Upper lobe of left lung (tissue), 6 donors: Measurements from ENCODE around the gene ZNRF1. TPM values are rescaled to one million over a fixed set of nuclear protein-coding genes. Genes with fewer than 3 reads are reported as not detected.

Source experiments
- ATAC-seq, 2 donors: fragments of 200-7000 bp; cut with Tn5 transposase; one replicate each; pipeline ENCODE4 v1.9.1; 2022; ENCODE audit warnings: mild to moderate bottlenecking in 2 of 2, moderate library complexity in 2 of 2; ENCODE audit not compliant: low FRiP score in 2 of 2
- DNase-seq, 2 donors: peaks; one replicate each; pipeline ENCODE4 v3.0.0-alpha.2; 2019 to 2020
- H3K27ac ChIP-seq, 4 donors: fragments of 200-600 bp; sonication (generic); one replicate each; pipeline ENCODE4 v1.5.1; 2016 to 2019
- H3K27me3 ChIP-seq, 4 donors: fragments of 200-600 bp; sonication (generic); one replicate each; pipeline ENCODE4 v1.5.1; 2017 to 2019
- H3K36me3 ChIP-seq, 4 donors: fragments of 200-600 bp; sonication (generic); one replicate each; pipeline ENCODE4 v1.5.1; 2016 to 2019
- H3K4me1 ChIP-seq, 4 donors: fragments of 200-600 bp; sonication (generic); one replicate each; pipeline ENCODE4 v1.5.1; 2018 to 2019
- H3K4me3 ChIP-seq, 4 donors: fragments of 200-600 bp; sonication (generic); one replicate each; pipeline ENCODE4 v1.5.1; 2017 to 2019; ENCODE audit warnings: mild to moderate bottlenecking in 2 of 4, moderate library complexity in 1 of 4
- H3K9me3 ChIP-seq, 4 donors: fragments of 200-600 bp; sonication (generic); one replicate each; pipeline ENCODE4 v1.5.1; 2018 to 2019
- EP300 ChIP-seq, 4 donors: sonication (generic); formaldehyde crosslinking; IDR thresholded peaks; one replicate each; pipeline ENCODE4 v1.5.1; 2017; ENCODE audit warnings: antibody characterized with exemption in 4 of 4, control low read depth in 2 of 4
- POLR2A ChIP-seq, 4 donors: fragments of 450-650 bp; IDR thresholded peaks; one replicate each; pipeline ENCODE4 v1.5.1; 2016 to 2017; ENCODE audit warnings: antibody characterized with exemption in 4 of 4, mild to moderate bottlenecking in 2 of 4
- POLR2AphosphoS5 ChIP-seq, 2 donors: sonication (generic); formaldehyde crosslinking; IDR thresholded peaks; one replicate each; pipeline ENCODE4 v1.5.1; 2017; ENCODE audit warnings: antibody characterized with exemption in 2 of 2
- WGBS, 2 donors: methylation state at CpG; one replicate each; pipeline ENCODE4 v1.1.5; 2017 to 2018; 5-methylcytosine and 5-hydroxymethylcytosine counted together
- total RNA-seq, 6 donors: library from RNA; depleted of rRNA in 4 of 6; stranded (reverse); fragments of >200 nt in 4 of 6; gene quantifications; one replicate each; pipeline versions ENCODE4 v1.1.0 to v1.2.1, GENCODE V29; 2016 to 2021
- TF ChIP-seq, protein P1 (sequence below), 6 experiments: fragments of 450-650 bp in 4 of 6; fragments of 200-600 bp in 2 of 6; sonication (generic) in 2 of 6; IDR thresholded peaks; one replicate each; pipeline ENCODE4 v1.5.1; 2016 to 2019; ENCODE audit warnings: antibody characterized with exemption in 6 of 6
- donor health status: DM: no; HTN: no; CAD: no; lungs with moderate emphysema.
- donor health status: DM: no; HTN: yes; CAD: no; lungs with severe emphysema.

ZNRF1 gene
- total RNA-seq, 6 donors from 2014 or later, result 18.5 to 40.0 (median 27.1) TPM

DNA sequence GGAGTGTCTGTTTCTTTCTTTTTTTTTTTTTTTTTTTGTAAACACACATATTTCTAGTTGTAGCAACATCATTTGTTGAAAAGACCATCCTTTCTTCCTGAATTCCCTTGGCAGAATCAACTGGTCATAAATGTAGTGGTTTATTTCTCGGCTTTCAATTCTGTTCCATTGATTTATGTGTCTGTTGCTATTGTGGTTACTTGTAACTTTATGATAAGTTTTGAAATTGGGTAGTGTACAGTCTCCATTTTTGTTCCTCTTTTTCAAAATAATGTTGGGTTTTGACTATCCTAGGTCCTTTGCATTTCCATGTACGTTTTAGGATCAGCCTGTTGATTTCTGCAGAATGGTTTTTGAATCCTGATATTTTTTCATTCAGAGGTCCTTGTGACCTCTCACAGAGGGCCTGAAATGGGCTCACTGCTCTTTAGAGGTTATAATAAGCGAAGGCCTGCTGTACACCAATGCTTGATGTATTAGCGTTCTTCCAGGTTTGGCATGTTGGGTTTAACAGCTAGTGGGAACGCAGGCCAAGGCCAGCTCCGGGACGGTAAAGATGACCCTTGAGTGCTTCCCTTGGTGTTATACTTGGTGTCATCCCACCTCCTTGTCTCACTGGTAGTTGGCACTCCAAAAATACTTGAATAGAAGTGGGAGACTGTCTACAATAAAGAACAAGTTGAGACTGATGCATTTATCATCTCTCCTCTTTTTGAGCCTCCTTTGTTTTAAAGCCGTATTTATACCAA lies 43.8 kb downstream of the ZNRF1 start:
- Histone ChIP-seq H3K9me3 (peaks cover 0 to 11% (median 8%) of the 10 kb centered on the region in 4 donors), H3K36me3 (no peaks in the 10 kb centered on the region), H3K27ac (peak overlapping the region in 2 of 4 donors; percentile 30 to 46), H3K27me3 (no peaks in the 10 kb centered on the region), H3K4me3 (no peak overlapping the region), H3K4me1 (peaks cover 29 to 47% (median 35%) of the 10 kb centered on the region in 4 donors)
- TF ChIP-seq EP300 (IDR thresholded peaks at IDR 0.05), result no peak
- no peak for DNase-seq
- 54 to 58% methylated on average over 8 of the region's 8 CpGs for whole genome bisulfite sequencing, 2 donors
- no peak for ATAC-seq

DNA sequence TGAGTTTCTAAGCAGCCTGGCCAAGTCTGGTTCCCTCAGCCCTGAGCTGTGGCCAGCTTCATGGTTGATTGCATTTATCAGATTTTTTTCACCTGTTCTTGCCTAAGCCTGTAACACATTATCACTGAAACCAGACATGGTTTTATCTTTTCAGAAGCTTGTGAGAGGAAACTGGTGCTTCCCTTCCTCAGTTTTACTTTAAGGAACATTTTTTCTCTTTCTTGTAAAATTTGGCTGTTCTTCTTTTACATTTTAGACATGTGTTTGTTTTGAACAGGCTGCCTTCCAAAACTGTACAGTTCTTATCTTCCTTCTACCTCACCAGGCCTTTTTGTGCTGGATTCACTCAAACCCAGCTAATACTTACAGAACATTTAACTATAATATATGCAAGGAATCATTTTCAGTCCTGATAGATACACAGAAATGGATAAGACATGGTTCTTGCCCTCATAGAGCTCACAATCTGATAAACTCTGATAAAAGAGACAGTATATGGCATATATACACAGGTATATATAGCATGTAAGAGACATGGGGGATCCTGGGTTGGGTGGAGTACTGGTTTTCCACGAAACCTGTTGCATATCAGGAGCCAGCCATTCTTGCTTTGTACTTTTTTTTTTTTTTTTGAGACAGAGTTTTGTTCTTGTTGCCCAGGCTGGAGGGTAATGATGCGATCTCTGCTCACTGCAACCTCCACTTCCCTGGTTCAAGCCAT lies 44.5 kb downstream of the ZNRF1 start:
- no peak for ATAC-seq
- H3K36me3 ChIP-seq, result no peaks in the 10 kb centered on the region
- peaks cover 29 to 47% (median 35%) of the 10 kb centered on the region in 4 donors for H3K4me1 ChIP-seq
- no peaks in the 10 kb centered on the region for H3K27me3 ChIP-seq
- 87 to 94% methylated on average over 2 of the region's 2 CpGs for WGBS, 2 donors
- H3K27ac ChIP-seq, result peak overlapping the region in 2 of 4 donors; percentile 30 to 46
- TF ChIP-seq, protein P1, sequence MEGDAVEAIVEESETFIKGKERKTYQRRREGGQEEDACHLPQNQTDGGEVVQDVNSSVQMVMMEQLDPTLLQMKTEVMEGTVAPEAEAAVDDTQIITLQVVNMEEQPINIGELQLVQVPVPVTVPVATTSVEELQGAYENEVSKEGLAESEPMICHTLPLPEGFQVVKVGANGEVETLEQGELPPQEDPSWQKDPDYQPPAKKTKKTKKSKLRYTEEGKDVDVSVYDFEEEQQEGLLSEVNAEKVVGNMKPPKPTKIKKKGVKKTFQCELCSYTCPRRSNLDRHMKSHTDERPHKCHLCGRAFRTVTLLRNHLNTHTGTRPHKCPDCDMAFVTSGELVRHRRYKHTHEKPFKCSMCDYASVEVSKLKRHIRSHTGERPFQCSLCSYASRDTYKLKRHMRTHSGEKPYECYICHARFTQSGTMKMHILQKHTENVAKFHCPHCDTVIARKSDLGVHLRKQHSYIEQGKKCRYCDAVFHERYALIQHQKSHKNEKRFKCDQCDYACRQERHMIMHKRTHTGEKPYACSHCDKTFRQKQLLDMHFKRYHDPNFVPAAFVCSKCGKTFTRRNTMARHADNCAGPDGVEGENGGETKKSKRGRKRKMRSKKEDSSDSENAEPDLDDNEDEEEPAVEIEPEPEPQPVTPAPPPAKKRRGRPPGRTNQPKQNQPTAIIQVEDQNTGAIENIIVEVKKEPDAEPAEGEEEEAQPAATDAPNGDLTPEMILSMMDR (IDR thresholded peaks at IDR 0.05), result no peak
- no peak for TF ChIP-seq EP300 (IDR thresholded peaks at IDR 0.05)
- TF ChIP-seq POLR2A (IDR thresholded peaks at IDR 0.05), result no peak
- TF ChIP-seq POLR2AphosphoS5 (IDR thresholded peaks at IDR 0.05), result no peak
- no peak overlapping the region for H3K4me3 ChIP-seq
- no peak for DNase-seq
- H3K9me3 ChIP-seq, result peaks cover 0 to 4% (median 2%) of the 10 kb centered on the region in 4 donors

DNA sequence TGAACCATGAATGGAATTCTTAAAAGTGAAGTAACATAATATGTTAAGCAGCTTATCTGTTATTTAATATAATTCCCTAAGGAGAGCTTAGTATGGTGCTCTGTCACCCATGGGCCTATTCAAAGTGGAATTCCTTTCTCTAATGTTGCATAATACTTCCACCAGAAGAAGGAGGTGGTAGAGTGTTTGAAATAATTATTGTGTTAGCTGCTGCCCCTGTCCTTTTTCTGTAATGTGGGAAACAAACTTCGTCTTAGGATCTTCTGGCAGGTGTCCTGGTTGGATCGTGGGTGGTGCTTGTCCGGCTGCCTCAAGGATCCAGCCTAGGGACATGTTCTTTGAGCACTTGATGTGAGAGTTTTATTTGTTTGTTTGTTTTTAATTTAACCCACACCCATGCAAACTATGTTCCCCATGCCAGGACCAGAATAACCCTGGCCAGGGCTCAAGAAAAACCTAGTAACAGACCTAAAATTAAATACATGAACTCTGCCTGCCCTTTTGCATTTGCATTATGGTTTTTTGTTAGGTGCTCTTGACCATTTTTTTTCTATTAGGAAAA lies 46.1 kb downstream of the ZNRF1 start:
- DNase-seq, result peak in 1 of 2 donors; percentile 63
- Histone ChIP-seq H3K9me3 (no peaks in the 10 kb centered on the region), H3K36me3 (no peaks in the 10 kb centered on the region), H3K4me3 (no peak overlapping the region), H3K4me1 (peaks cover 29 to 47% (median 35%) of the 10 kb centered on the region in 4 donors), H3K27ac (peak overlapping the region; percentile 51 to 69 (median 62)), H3K27me3 (no peaks in the 10 kb centered on the region)
- ATAC-seq, result peak; percentile 69 to 87
- peak in 1 of 4 donors; percentile 38 for TF ChIP-seq EP300 (IDR thresholded peaks at IDR 0.05)
- TF ChIP-seq POLR2AphosphoS5 (IDR thresholded peaks at IDR 0.05), result peak in 1 of 2 donors; percentile 32
- no peak for TF ChIP-seq POLR2A (IDR thresholded peaks at IDR 0.05)
- TF ChIP-seq, protein P1 (IDR thresholded peaks at IDR 0.05), result no peak
- WGBS, 2 donors, result 26 to 28% methylated on average over 3 of the region's 3 CpGs

DNA sequence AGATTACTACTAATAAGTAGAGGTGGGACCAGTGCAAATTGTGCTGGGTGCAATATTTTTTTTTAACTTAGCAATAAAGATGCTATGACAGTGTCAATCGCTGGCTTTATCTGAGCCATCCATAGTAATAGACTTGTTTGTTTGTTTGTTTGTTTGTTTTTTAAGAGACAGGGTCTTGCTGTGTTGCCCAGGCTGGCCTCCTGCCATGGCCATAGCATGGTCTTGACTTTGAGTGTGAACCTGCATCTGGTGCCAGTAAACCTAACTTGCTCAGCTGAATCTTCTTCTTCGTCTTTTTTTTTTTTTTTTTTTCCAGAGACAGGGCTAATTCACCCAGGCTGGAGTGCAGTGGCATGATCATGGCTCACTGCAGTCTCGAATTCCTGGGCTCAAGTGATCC lies 46.6 kb downstream of the ZNRF1 start:
- 69 to 70% methylated on average over 3 of the region's 3 CpGs for WGBS, 2 donors
- no peak for ATAC-seq
- Histone ChIP-seq H3K9me3 (no peaks in the 10 kb centered on the region), H3K27me3 (no peaks in the 10 kb centered on the region), H3K4me1 (peaks cover 29 to 47% (median 35%) of the 10 kb centered on the region in 4 donors), H3K27ac (peak overlapping the region; percentile 51 to 69 (median 62)), H3K36me3 (no peaks in the 10 kb centered on the region), H3K4me3 (no peak overlapping the region)
- TF ChIP-seq POLR2A (IDR thresholded peaks at IDR 0.05) (no peak), POLR2AphosphoS5 (IDR thresholded peaks at IDR 0.05) (no peak), EP300 (IDR thresholded peaks at IDR 0.05) (no peak)
- TF ChIP-seq, protein P1 (IDR thresholded peaks at IDR 0.05), result no peak
- no peak for DNase-seq

DNA sequence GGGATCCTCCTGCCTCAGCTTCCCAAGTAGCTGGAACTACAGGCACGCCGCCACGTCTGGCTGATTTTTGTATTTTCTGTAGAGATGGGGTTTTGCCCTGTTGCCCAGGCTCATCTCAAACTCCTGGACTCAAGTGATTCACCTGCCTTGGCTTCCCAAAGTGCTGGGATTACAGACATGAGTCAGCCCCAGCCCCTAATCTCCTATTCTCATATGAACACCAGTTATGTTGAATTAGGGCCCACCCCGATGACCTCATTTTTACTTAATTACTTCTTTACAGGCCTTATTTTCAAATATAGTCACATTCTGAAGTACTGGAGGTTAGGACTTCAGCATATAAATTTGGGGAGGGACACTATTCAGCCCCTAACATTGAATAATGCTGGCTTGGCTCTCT lies 49.2 kb downstream of the ZNRF1 start:
- H3K4me1 ChIP-seq, result peaks cover 24 to 42% (median 30%) of the 10 kb centered on the region in 4 donors
- WGBS, 2 donors, result 94 to 95% methylated on average over 4 of the region's 4 CpGs
- no peak overlapping the region for H3K27ac ChIP-seq
- DNase-seq, result no peak
- no peak for ATAC-seq
- H3K27me3 ChIP-seq, result no peaks in the 10 kb centered on the region
- H3K4me3 ChIP-seq, result no peak overlapping the region
- H3K36me3 ChIP-seq, result no peaks in the 10 kb centered on the region
- no peaks in the 10 kb centered on the region for H3K9me3 ChIP-seq
- no peak for TF ChIP-seq POLR2AphosphoS5 (IDR thresholded peaks at IDR 0.05)
- TF ChIP-seq POLR2A (IDR thresholded peaks at IDR 0.05), result no peak
- no peak for TF ChIP-seq EP300 (IDR thresholded peaks at IDR 0.05)
- TF ChIP-seq, protein P1 (IDR thresholded peaks at IDR 0.05), result no peak
